ENCODE results near the gene GALNT17.

GALNT17 gene

GRCh38 chr7:71171476-71171875, 39.5 kb downstream of the GALNT17 start:
- no peak overlapping the region for H3K4me3 ChIP-seq (ENCODE audit: low read depth, low read length)
- H3K27ac ChIP-seq, result no peak overlapping the region
- in situ Hi-C loops (cut with HindIII; ENCODE audit: low pct_ligation_motif_present, low sequenced_read_pairs), result no loop called here
- no peaks in the 10 kb centered on the region for H3K36me3 ChIP-seq (replicated peaks)
- H3K27me3 ChIP-seq (replicated peaks), result no peaks in the 10 kb centered on the region
- TF ChIP-seq CTCF (IDR thresholded peaks at IDR 0.05; ENCODE audit: low read depth, low read length, missing control alignments), result no peak
- no peak for DNase-seq

- Histone ChIP-seq H3K4me3 (ENCODE audit: low read depth, low read length) (no peak overlapping the region), H3K27ac (no peak overlapping the region), H3K36me3 (replicated peaks) (no peaks in the 10 kb centered on the region), H3K27me3 (replicated peaks) (no peaks in the 10 kb centered on the region)
- TF ChIP-seq CTCF (IDR thresholded peaks at IDR 0.05; ENCODE audit: low read depth, low read length, missing control alignments), result no peak
- DNase-seq, result no peak
- in situ Hi-C loops (cut with HindIII; ENCODE audit: low pct_ligation_motif_present, low sequenced_read_pairs), result no loop called here
These were observed 42.0 kb downstream of the GALNT17 start for GRCh38 chr7:71173955-71174354.

- H3K27me3 ChIP-seq (replicated peaks), result no peaks in the 10 kb centered on the region
- H3K4me3 ChIP-seq (ENCODE audit: low read depth, low read length), result no peak overlapping the region
- no peak for DNase-seq
- H3K27ac ChIP-seq, result no peak overlapping the region
- in situ Hi-C loops (cut with HindIII; ENCODE audit: low pct_ligation_motif_present, low sequenced_read_pairs), result no loop called here
- TF ChIP-seq CTCF (IDR thresholded peaks at IDR 0.05; ENCODE audit: low read depth, low read length, missing control alignments), result no peak
- no peaks in the 10 kb centered on the region for H3K36me3 ChIP-seq (replicated peaks)
These were observed 50.5 kb downstream of the GALNT17 start for GRCh38 chr7:71182438-71182935.

GRCh38 chr7:71184136-71184535, 52.2 kb downstream of the GALNT17 start:
- in situ Hi-C loops (cut with HindIII; ENCODE audit: low pct_ligation_motif_present, low sequenced_read_pairs), result no loop called here
- Histone ChIP-seq H3K27ac (no peak overlapping the region), H3K4me3 (ENCODE audit: low read depth, low read length) (no peak overlapping the region), H3K27me3 (replicated peaks) (no peaks in the 10 kb centered on the region), H3K36me3 (replicated peaks) (no peaks in the 10 kb centered on the region)
- DNase-seq, result no peak
- TF ChIP-seq CTCF (IDR thresholded peaks at IDR 0.05; ENCODE audit: low read depth, low read length, missing control alignments), result no peak

GRCh38 chr7:71184609-71185008, 52.7 kb downstream of the GALNT17 start:
- H3K27ac ChIP-seq, result no peak overlapping the region
- no peak for DNase-seq
- H3K36me3 ChIP-seq (replicated peaks), result no peaks in the 10 kb centered on the region
- H3K4me3 ChIP-seq (ENCODE audit: low read depth, low read length), result no peak overlapping the region
- no peaks in the 10 kb centered on the region for H3K27me3 ChIP-seq (replicated peaks)
- in situ Hi-C loops (cut with HindIII; ENCODE audit: low pct_ligation_motif_present, low sequenced_read_pairs), result no loop called here
- no peak for TF ChIP-seq CTCF (IDR thresholded peaks at IDR 0.05; ENCODE audit: low read depth, low read length, missing control alignments)

- H3K36me3 ChIP-seq (replicated peaks), result no peaks in the 10 kb centered on the region
- no peak for TF ChIP-seq CTCF (IDR thresholded peaks at IDR 0.05; ENCODE audit: low read depth, low read length, missing control alignments)
- H3K27ac ChIP-seq, result no peak overlapping the region
- no peak for DNase-seq
- in situ Hi-C loops (cut with HindIII; ENCODE audit: low pct_ligation_motif_present, low sequenced_read_pairs), result no loop called here
- H3K4me3 ChIP-seq (ENCODE audit: low read depth, low read length), result no peak overlapping the region
- no peaks in the 10 kb centered on the region for H3K27me3 ChIP-seq (replicated peaks)
These were observed 54.7 kb downstream of the GALNT17 start for GRCh38 chr7:71186535-71187057.
